Endometrium (tissue), 2 donors: ENCODE data around the gene APOBEC3A.
"Not testable (repeated sequence)": the region's sequence is repeated elsewhere in the genome, so short reads cannot be mapped to it uniquely, and the experiment has no call there.

Experiments
- FAIRE-seq: peaks from 2 replicates; lab custom pipeline; 2012; peaks lifted over from hg19 to GRCh38; lab: Jason Lieb, UNC
- donor health status: control.
- donor health status: control.

Gene APOBEC3A

GRCh38 chr22:38981005-38981991, 23.9 kb downstream of the APOBEC3A start:
- no peak for FAIRE-seq

GRCh38 chr22:38981992-38982927, 24.9 kb downstream of the APOBEC3A start, which contains the start of gene APOBEC3B:
Gene APOBEC3B (plus strand): TSS chr22:38982347. CDS start chr22:38982454, 107 bp downstream.
- peak; percentile 86 for FAIRE-seq

GRCh38 chr22:38984224-38984623, 26.8 kb downstream of the APOBEC3A start:
- no peak for FAIRE-seq

- FAIRE-seq, result not testable (repeated sequence)
Observed at GRCh38 chr22:38984784-38985757, 27.7 kb downstream of the APOBEC3A start.

GRCh38 chr22:38986629-38987028, 29.2 kb downstream of the APOBEC3A start:
- FAIRE-seq, result no peak

GRCh38 chr22:38987171-38987895, 29.9 kb downstream of the APOBEC3A start:
- FAIRE-seq, result no peak

- FAIRE-seq, result no peak
Observed at GRCh38 chr22:38989466-38989865, 32.1 kb downstream of the APOBEC3A start.

GRCh38 chr22:38992871-38993371, 35.5 kb downstream of the APOBEC3A start:
- not testable (repeated sequence) for FAIRE-seq

GRCh38 chr22:38996105-38996504, 38.7 kb downstream of the APOBEC3A start:
- FAIRE-seq, result no peak

- no peak for FAIRE-seq
Observed at GRCh38 chr22:38997518-38997917, 40.1 kb downstream of the APOBEC3A start.

- no peak for FAIRE-seq
Observed at GRCh38 chr22:39003165-39003638, 45.8 kb downstream of the APOBEC3A start.

- FAIRE-seq, result no peak
Observed at GRCh38 chr22:39007177-39007576, 49.8 kb downstream of the APOBEC3A start.

GRCh38 chr22:39008271-39008850, 51.0 kb downstream of the APOBEC3A start:
- not testable (repeated sequence) for FAIRE-seq

GRCh38 chr22:39010946-39011345, 53.5 kb downstream of the APOBEC3A start:
- FAIRE-seq, result no peak
